ENCODE results near the gene SMIM13. TPM values are rescaled to one million over a fixed set of nuclear protein-coding genes. Genes with fewer than 3 reads are reported as not detected.

Gene SMIM13
- total and polyA plus RNA-seq, 12 donors = 1.9 to 11.5 (median 6.7) TPM

- intact Hi-C loops (cut with DNase I) = no loop called here
- H3K9me3 ChIP-seq (replicated peaks in 1 of 3) = no peaks in the 10 kb centered on the region
- TF ChIP-seq POLR2A (IDR thresholded peaks at IDR 0.05) (no peak), CTCF (IDR thresholded peaks at IDR 0.05) (no peak)
- H3K4me1 ChIP-seq (replicated peaks in 1 of 2) = no peaks in the 10 kb centered on the region
- peaks cover 0 to 16% of the 10 kb centered on the region in 2 donors for H3K36me3 ChIP-seq (replicated peaks in 1 of 2)
- H3K27me3 ChIP-seq = no peaks in the 10 kb centered on the region
- no peak overlapping the region for H3K27ac ChIP-seq
- no peak overlapping the region for H3K4me3 ChIP-seq
- 84 to 91% (median 90%) methylated on average over 3 of the region's 3 CpGs for WGBS, 4 donors
- no peak for DNase-seq
Measured at GRCh38 chr6:11183761-11184362, 90.2 kb downstream of the SMIM13 start.

GRCh38 chr6:11185204-11185842 lies 91.7 kb downstream of the SMIM13 start:
- Histone ChIP-seq H3K9me3 (replicated peaks in 1 of 3) (no peaks in the 10 kb centered on the region), H3K27ac (no peak overlapping the region), H3K4me1 (replicated peaks in 1 of 2) (no peaks in the 10 kb centered on the region), H3K4me3 (no peak overlapping the region), H3K27me3 (no peaks in the 10 kb centered on the region), H3K36me3 (replicated peaks in 1 of 2) (peaks cover 0 to 24% of the 10 kb centered on the region in 2 donors)
- DNase-seq = no peak
- no peak for TF ChIP-seq CTCF (IDR thresholded peaks at IDR 0.05)
- WGBS, 4 donors = 94 to 95% (median 94%) methylated on average over 17 of the region's 17 CpGs
- intact Hi-C loops (cut with DNase I) = no loop called here

GRCh38 chr6:11187301-11187700 lies 93.7 kb downstream of the SMIM13 start:
- no peak for DNase-seq
- Histone ChIP-seq H3K9me3 (replicated peaks in 1 of 3) (no peaks in the 10 kb centered on the region), H3K4me1 (replicated peaks in 1 of 2) (no peaks in the 10 kb centered on the region), H3K4me3 (no peak overlapping the region), H3K27ac (no peak overlapping the region), H3K36me3 (replicated peaks in 1 of 2) (peaks cover 0 to 36% of the 10 kb centered on the region in 2 donors), H3K27me3 (no peaks in the 10 kb centered on the region)
- TF ChIP-seq POLR2A (IDR thresholded peaks at IDR 0.05) (no peak), CTCF (IDR thresholded peaks at IDR 0.05) (no peak)
- WGBS, 4 donors = 91 to 97% (median 94%) methylated on average over 6 of the region's 6 CpGs
- intact Hi-C loops (cut with DNase I) = no loop called here

Small RNA genes within 50 kb of the gene (small RNA-seq; reads per million reads assigned to genes)
- 0 reads per million in 2 donors for gene AL136139.1

Other genes starting within 250 kb of the SMIM13 start
- gene GCM2, start 211.8 kb upstream of the SMIM13 start, total RNA-seq = not detected
- gene GCM2, start 211.8 kb upstream of the SMIM13 start, polyA plus RNA-seq = not detected
- gene SYCP2L, start 206.8 kb upstream of the SMIM13 start, total RNA-seq = 1 to 10 TPM in 2 of 9 donors, under 1 TPM in 5, not detected in 2; 0.24 to 3.0 (median 0.48) TPM
- 1 to 10 TPM in 1 of 3 donors, under 1 TPM in 2; 0.09 to 1.0 (median 0.84) TPM for gene SYCP2L, start 206.8 kb upstream of the SMIM13 start, polyA plus RNA-seq
- gene ELOVL2, start 49.5 kb upstream of the SMIM13 start, total RNA-seq = 1 to 10 TPM in 4 of 9 donors, under 1 TPM in 5; 0.46 to 1.8 (median 0.98) TPM
- gene ELOVL2, start 49.5 kb upstream of the SMIM13 start, polyA plus RNA-seq = 1 to 10 TPM in 1 of 3 donors, under 1 TPM in 2; 0.34 to 1.6 (median 0.72) TPM
- 1 to 10 TPM in 2 of 9 donors, under 1 TPM in 6, not detected in 1; 0.07 to 1.7 (median 0.78) TPM for gene ERVFRD-1, start 17.9 kb downstream of the SMIM13 start, total RNA-seq
- gene ERVFRD-1, start 17.9 kb downstream of the SMIM13 start, polyA plus RNA-seq = 1 to 10 TPM in 1 of 3 donors, under 1 TPM in 2; 0.09 to 1.7 (median 0.34) TPM
- gene NEDD9, start 138.8 kb downstream of the SMIM13 start, total RNA-seq = 10 to 100 TPM in 8 of 9 donors, 1 to 10 TPM in 1; 6.6 to 47.9 (median 17.7) TPM
- 10 to 100 TPM in 1 of 3 donors, 1 to 10 TPM in 2; 8.0 to 14.7 (median 8.6) TPM for gene NEDD9, start 138.8 kb downstream of the SMIM13 start, polyA plus RNA-seq